HS-5 (cell line): ENCODE results near the gene DHRS4L2.
"Not testable (repeated sequence)": the region's sequence is repeated elsewhere in the genome, so short reads cannot be mapped to it uniquely, and the experiment has no call there.

Experiments used
- DNase-seq: peaks from one replicate; pipeline ENCODE4 v3.0.0-alpha.2; 2012; ENCODE audit warnings: low read depth

The DHRS4L2 gene

GRCh38 chr14:23988607-23989363 is at the start of gene DHRS4L2:
Gene DHRS4L2, plus strand, starts transcription at chr14:23988929. Its CDS starts 19 bp downstream, at chr14:23988948.
- not testable (repeated sequence) for DNase-seq

- no peak for DNase-seq
These were observed 49.0 kb upstream of the DHRS4L2 start for GRCh38 chr14:23939607-23940326.

- DNase-seq: no peak
These were observed 47.5 kb upstream of the DHRS4L2 start for GRCh38 chr14:23941230-23941629.

GRCh38 chr14:23941669-23942068 is 47.1 kb upstream of the DHRS4L2 start:
- no peak for DNase-seq

GRCh38 chr14:23942587-23942986 is 46.1 kb upstream of the DHRS4L2 start:
- DNase-seq: no peak

GRCh38 chr14:23949069-23949468 is 39.7 kb upstream of the DHRS4L2 start:
- not testable (repeated sequence) for DNase-seq

GRCh38 chr14:23950411-23951135 is 38.2 kb upstream of the DHRS4L2 start:
- no peak for DNase-seq

- DNase-seq: not testable (repeated sequence)
These were observed 37.6 kb upstream of the DHRS4L2 start for GRCh38 chr14:23951136-23951466.

GRCh38 chr14:23951590-23952201 is 37.0 kb upstream of the DHRS4L2 start:
- DNase-seq: no peak

GRCh38 chr14:23953116-23953463 is 35.6 kb upstream of the DHRS4L2 start:
- DNase-seq: not testable (repeated sequence)

- peak; percentile 51 for DNase-seq
These were observed 35.1 kb upstream of the DHRS4L2 start, which contains the start of gene DHRS4 for GRCh38 chr14:23953464-23954278. Gene DHRS4, plus strand, starts transcription at chr14:23953770. Its CDS starts 19 bp downstream, at chr14:23953789.

- DNase-seq: not testable (repeated sequence)
These were observed 34.5 kb upstream of the DHRS4L2 start for GRCh38 chr14:23954279-23954614.

GRCh38 chr14:23954965-23955364 is 33.8 kb upstream of the DHRS4L2 start:
- not testable (repeated sequence) for DNase-seq

- DNase-seq: not testable (repeated sequence)
These were observed 32.9 kb upstream of the DHRS4L2 start for GRCh38 chr14:23955811-23956210.

- DNase-seq: not testable (repeated sequence)
These were observed 30.7 kb upstream of the DHRS4L2 start for GRCh38 chr14:23957913-23958569.

- not testable (repeated sequence) for DNase-seq
These were observed 27.8 kb upstream of the DHRS4L2 start for GRCh38 chr14:23960899-23961298.

GRCh38 chr14:23961704-23962103 is 27.0 kb upstream of the DHRS4L2 start:
- DNase-seq: not testable (repeated sequence)

- not testable (repeated sequence) for DNase-seq
These were observed 19.6 kb upstream of the DHRS4L2 start for GRCh38 chr14:23969130-23969480.

GRCh38 chr14:23969481-23970282 is 19.0 kb upstream of the DHRS4L2 start:
- DNase-seq: not testable (repeated sequence)

- not testable (repeated sequence) for DNase-seq
These were observed 18.5 kb upstream of the DHRS4L2 start for GRCh38 chr14:23970283-23970659.
